Peyer's patch (tissue), 4 donors: ENCODE results near the gene ZNF697. TPM values are rescaled to one million over a fixed set of nuclear protein-coding genes. Genes with fewer than 3 reads are reported as not detected.

Experiments used
- DNase-seq, 3 donors: peaks; one replicate each; pipeline ENCODE4 v3.0.0-alpha.2; 2017 to 2019
- H3K27ac ChIP-seq, 4 donors: fragments of 200-600 bp; sonication (generic); one replicate each; pipeline ENCODE4 v1.5.1; 2016 to 2019
- H3K27me3 ChIP-seq, 2 donors: fragments of 200-600 bp; sonication (generic); one replicate each; pipeline ENCODE4 v1.5.1; 2019
- H3K36me3 ChIP-seq, 3 donors: fragments of 200-600 bp; sonication (generic); one replicate each; pipeline ENCODE4 v1.5.1; 2016 to 2019
- H3K4me1 ChIP-seq, 4 donors: fragments of 200-600 bp; sonication (generic); one replicate each; pipeline ENCODE4 v1.5.1; 2016 to 2019
- H3K4me3 ChIP-seq, 4 donors: fragments of 200-600 bp; sonication (generic); 1 replicate in 3 of 4; 2 replicates in 1 of 4; pipeline ENCODE4 v1.5.1; 2016 to 2019; ENCODE audit warnings: mild to moderate bottlenecking in 1 of 4
- H3K9me3 ChIP-seq, 4 donors: fragments of 200-600 bp; sonication (generic); one replicate each; pipeline ENCODE4 v1.5.1; 2016 to 2019; ENCODE audit warnings: mild to moderate bottlenecking in 1 of 4
- POLR2A ChIP-seq, 2 donors: fragments of 450-650 bp; IDR thresholded peaks; one replicate each; pipeline ENCODE4 v1.5.1; 2017; ENCODE audit warnings: antibody characterized with exemption in 2 of 2, mild to moderate bottlenecking in 2 of 2, moderate library complexity in 2 of 2
- total RNA-seq, 4 donors: library from RNA; depleted of rRNA; stranded (reverse); fragments of >200 nt; gene quantifications; one replicate each; pipeline ENCODE4 v1.1.0, GENCODE V29; 2016
- TF ChIP-seq, protein P1 (sequence below), 6 experiments: fragments of 450-650 bp in 4 of 6; fragments of 200-600 bp in 2 of 6; sonication (generic) in 1 of 6; IDR thresholded peaks; one replicate each; pipeline ENCODE4 v1.5.1; 2017 to 2019; ENCODE audit warnings: antibody characterized with exemption in 6 of 6, mild to moderate bottlenecking in 3 of 6, moderate library complexity in 1 of 6

ZNF697 gene
- total RNA-seq, 4 donors from 2014 or later = 4.4 to 6.3 (median 5.0) TPM

DNA sequence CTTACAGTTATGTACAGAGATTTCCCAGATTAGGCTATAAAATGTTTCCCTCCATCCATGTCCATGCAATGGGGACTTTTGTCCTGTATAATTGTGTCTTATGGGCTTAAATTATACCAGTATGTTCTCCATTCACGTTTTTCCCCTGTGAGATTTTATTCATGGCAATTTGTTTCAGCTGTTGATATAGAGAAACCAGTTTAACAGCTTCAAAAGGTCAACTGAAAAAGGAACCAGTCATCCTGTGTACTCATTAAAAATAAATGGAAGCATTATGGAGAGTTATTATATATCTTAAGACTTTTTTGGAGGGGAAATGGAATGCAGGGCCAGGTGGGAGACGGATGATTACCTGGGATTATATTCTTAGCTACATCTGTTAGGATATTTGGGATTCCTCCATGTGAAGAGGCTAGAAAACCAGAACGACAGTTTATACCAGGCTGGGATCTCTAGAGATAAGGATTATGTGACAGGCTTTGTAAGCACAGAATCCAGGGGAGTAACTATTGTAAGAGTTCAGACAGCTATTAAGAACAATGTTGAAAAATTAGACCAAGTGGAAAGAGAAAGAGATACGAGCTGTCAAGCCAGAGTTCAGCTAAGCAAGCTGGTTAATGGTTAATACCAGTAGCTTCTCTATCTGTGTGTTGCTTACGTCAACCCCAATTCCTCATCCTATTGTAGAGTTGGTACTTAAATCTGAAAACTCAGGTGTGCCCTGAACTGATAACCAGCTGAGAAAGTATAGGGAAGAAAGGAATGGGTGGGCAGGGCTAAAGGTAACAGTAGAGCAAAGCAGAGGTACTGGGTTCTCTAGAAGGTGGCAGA is 12.4 kb upstream of the ZNF697 start:
- TF ChIP-seq, protein P1, sequence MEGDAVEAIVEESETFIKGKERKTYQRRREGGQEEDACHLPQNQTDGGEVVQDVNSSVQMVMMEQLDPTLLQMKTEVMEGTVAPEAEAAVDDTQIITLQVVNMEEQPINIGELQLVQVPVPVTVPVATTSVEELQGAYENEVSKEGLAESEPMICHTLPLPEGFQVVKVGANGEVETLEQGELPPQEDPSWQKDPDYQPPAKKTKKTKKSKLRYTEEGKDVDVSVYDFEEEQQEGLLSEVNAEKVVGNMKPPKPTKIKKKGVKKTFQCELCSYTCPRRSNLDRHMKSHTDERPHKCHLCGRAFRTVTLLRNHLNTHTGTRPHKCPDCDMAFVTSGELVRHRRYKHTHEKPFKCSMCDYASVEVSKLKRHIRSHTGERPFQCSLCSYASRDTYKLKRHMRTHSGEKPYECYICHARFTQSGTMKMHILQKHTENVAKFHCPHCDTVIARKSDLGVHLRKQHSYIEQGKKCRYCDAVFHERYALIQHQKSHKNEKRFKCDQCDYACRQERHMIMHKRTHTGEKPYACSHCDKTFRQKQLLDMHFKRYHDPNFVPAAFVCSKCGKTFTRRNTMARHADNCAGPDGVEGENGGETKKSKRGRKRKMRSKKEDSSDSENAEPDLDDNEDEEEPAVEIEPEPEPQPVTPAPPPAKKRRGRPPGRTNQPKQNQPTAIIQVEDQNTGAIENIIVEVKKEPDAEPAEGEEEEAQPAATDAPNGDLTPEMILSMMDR (IDR thresholded peaks at IDR 0.05) = no peak
- no peak for TF ChIP-seq POLR2A (IDR thresholded peaks at IDR 0.05)
- DNase-seq = no peak
- Histone ChIP-seq H3K4me3 (no peak overlapping the region), H3K9me3 (no peaks in the 10 kb centered on the region), H3K27me3 (no peaks in the 10 kb centered on the region), H3K4me1 (peaks cover 0 to 14% (median 5%) of the 10 kb centered on the region in 4 donors), H3K27ac (peak overlapping the region in 2 of 4 donors; percentile 64 to 74), H3K36me3 (no peaks in the 10 kb centered on the region)

DNA sequence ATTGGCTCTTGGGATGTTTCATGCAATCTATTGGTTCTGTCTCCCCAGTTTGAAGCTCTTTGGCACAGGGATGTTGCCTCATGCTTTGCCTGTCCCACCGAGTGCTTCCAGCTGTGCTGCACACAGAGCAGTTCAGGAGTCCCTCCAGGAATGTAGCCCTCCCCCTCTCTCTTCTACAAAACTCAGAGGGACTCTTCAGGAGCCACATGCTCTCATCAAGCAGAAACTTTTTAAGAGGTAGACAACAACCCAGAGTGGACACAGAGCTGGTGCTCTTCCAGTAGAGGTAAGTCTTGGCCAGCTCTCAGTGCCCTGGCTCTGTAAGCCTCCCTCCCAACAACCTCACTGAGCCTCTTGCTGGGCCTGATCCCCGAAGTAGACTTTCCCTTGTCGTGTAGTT is 11.6 kb upstream of the ZNF697 start:
- Histone ChIP-seq H3K4me1 (peaks cover 0 to 14% (median 5%) of the 10 kb centered on the region in 4 donors), H3K27ac (peak overlapping the region in 2 of 4 donors; percentile 64 to 74), H3K4me3 (no peak overlapping the region), H3K36me3 (no peaks in the 10 kb centered on the region), H3K27me3 (no peaks in the 10 kb centered on the region), H3K9me3 (no peaks in the 10 kb centered on the region)
- TF ChIP-seq POLR2A (IDR thresholded peaks at IDR 0.05) = no peak
- TF ChIP-seq, protein P1 (IDR thresholded peaks at IDR 0.05) = no peak
- no peak for DNase-seq

- no peak overlapping the region for H3K27ac ChIP-seq
- DNase-seq = no peak
- H3K4me1 ChIP-seq = peaks cover 0 to 7% (median 4%) of the 10 kb centered on the region in 4 donors
- no peak overlapping the region for H3K4me3 ChIP-seq
- TF ChIP-seq POLR2A (IDR thresholded peaks at IDR 0.05) = no peak
- TF ChIP-seq, protein P1 (IDR thresholded peaks at IDR 0.05) = no peak
- H3K27me3 ChIP-seq = no peaks in the 10 kb centered on the region
- no peaks in the 10 kb centered on the region for H3K36me3 ChIP-seq
- H3K9me3 ChIP-seq = no peaks in the 10 kb centered on the region
Measured at GRCh38 chr1:119656410-119656955, 8.4 kb upstream of the ZNF697 start.

DNA sequence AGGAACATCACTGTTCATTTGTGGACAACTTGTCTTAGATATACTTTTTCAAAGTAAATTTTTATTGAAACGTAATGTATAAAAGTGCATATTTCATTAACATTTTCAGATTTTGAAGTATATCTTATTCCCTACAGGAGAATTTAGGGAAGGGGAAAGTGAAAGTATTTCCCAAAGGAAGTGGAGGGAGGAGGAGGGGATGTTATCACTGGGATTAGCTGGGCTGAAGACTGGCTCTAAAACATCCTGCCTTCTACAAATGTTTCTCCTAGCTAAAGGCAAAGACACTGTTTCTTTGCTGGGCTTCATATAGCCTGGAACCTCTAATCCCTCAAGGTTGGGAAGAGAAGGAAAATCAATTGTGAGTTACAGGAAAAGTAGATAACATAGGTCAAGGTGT is 7.1 kb upstream of the ZNF697 start:
- no peak for DNase-seq
- TF ChIP-seq, protein P1 (IDR thresholded peaks at IDR 0.05) = no peak
- TF ChIP-seq POLR2A (IDR thresholded peaks at IDR 0.05) = no peak
- Histone ChIP-seq H3K27ac (no peak overlapping the region), H3K4me1 (peaks cover 0 to 5% (median 0%) of the 10 kb centered on the region in 4 donors), H3K36me3 (no peaks in the 10 kb centered on the region), H3K9me3 (no peaks in the 10 kb centered on the region), H3K27me3 (no peaks in the 10 kb centered on the region), H3K4me3 (no peak overlapping the region)

DNA sequence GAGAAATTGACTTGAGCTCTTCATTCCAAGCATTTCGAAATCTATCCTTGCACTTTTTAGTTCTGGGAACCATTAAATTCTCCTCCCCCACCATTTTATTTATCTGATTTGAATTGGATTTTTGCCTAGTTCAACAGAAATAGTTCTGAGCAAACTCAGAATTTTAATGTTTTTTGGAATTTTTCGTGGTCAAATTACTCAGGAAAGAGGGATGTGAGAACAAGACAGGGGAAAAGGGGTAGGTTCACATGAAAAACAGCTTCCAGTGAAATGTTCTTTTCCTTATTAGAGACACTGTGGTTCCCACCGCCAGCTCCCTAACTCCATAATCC is 5.7 kb upstream of the ZNF697 start:
- no peak for TF ChIP-seq POLR2A (IDR thresholded peaks at IDR 0.05)
- TF ChIP-seq, protein P1 (IDR thresholded peaks at IDR 0.05) = no peak
- no peaks in the 10 kb centered on the region for H3K4me1 ChIP-seq
- H3K36me3 ChIP-seq = no peaks in the 10 kb centered on the region
- H3K9me3 ChIP-seq = no peaks in the 10 kb centered on the region
- no peak overlapping the region for H3K4me3 ChIP-seq
- no peak overlapping the region for H3K27ac ChIP-seq
- DNase-seq = no peak
- H3K27me3 ChIP-seq = no peaks in the 10 kb centered on the region
